Caco-2 (cell line): Measurements from ENCODE around the gene MORC2. TPM values are rescaled to one million over a fixed set of nuclear protein-coding genes. Genes with fewer than 3 reads are reported as not detected.

Source experiments
- BruUV-seq: library from RNA; stranded (reverse); fragments of 400-500 nt; replicated peaks from 2 replicates; lab custom pipeline; 2021; lab: Mats Ljungman, UMichigan
- CTCF ChIA-PET: fragments of 300-600 bp; sonication (Branson Sonifier 250); formaldehyde crosslinking; loops from one replicate; lab custom pipeline; 2022; ENCODE audit warnings: antibody characterized with exemption; lab: Charles Lee
- POLR2A ChIA-PET: fragments of 300-600 bp; sonication (Branson Sonifier 250); formaldehyde crosslinking; loops from one replicate; lab custom pipeline; 2022; ENCODE audit warnings: antibody characterized with exemption; lab: Charles Lee
- DNase-seq, 2 experiments: peaks; one replicate each; pipeline versions ENCODE4 v3.0.0 to v3.0.0-alpha.2; 2020 to 2022
- H3K27me3 ChIP-seq: replicated peaks from 2 replicates; pipeline ENCODE4 v1.6.0; 2011; ENCODE audit warnings: low read length; ENCODE audit not compliant: control insufficient read depth, insufficient read depth
- H3K36me3 ChIP-seq: 2 replicates; pipeline ENCODE4 v1.5.1; 2011; ENCODE audit warnings: low read length; ENCODE audit not compliant: control insufficient read depth, insufficient read depth
- H3K4me1 ChIP-seq: fragments of 250-450 bp; sonication (Bioruptor Pico); 2 replicates; pipeline ENCODE4 v1.5.1; 2020; ENCODE audit warnings: mild to moderate bottlenecking
- H3K4me3 ChIP-seq: 2 replicates; pipeline ENCODE4 v1.5.1; 2011; ENCODE audit warnings: low read depth, mild to moderate bottlenecking, control low read depth, low read length
- H3K9me3 ChIP-seq: fragments of 250-450 bp; sonication (Bioruptor Pico); 2 replicates; pipeline ENCODE4 v1.5.1; 2020; ENCODE audit warnings: mild to moderate bottlenecking, moderate library complexity
- H3K27ac Mint-ChIP-seq: one replicate; pipeline ENCODE4 v1.8.0; 2022; ENCODE audit warnings: mixed read lengths; ENCODE audit not compliant: unreplicated experiment
- H3K27me3 Mint-ChIP-seq: one replicate; pipeline ENCODE4 v1.8.0; 2022; ENCODE audit warnings: mixed read lengths; ENCODE audit not compliant: insufficient read depth, unreplicated experiment
- H3K36me3 Mint-ChIP-seq: one replicate; pipeline ENCODE4 v1.8.0; 2022; ENCODE audit warnings: mild to moderate bottlenecking, mixed read lengths; ENCODE audit not compliant: insufficient read depth, unreplicated experiment
- H3K4me1 Mint-ChIP-seq: one replicate; pipeline ENCODE4 v1.8.0; 2022; ENCODE audit warnings: low read depth, mixed read lengths; ENCODE audit not compliant: unreplicated experiment
- H3K4me3 Mint-ChIP-seq: one replicate; pipeline ENCODE4 v1.8.0; 2022; ENCODE audit warnings: mild to moderate bottlenecking, moderate library complexity, mixed read lengths; ENCODE audit not compliant: unreplicated experiment
- H3K9me3 Mint-ChIP-seq: one replicate; pipeline ENCODE4 v1.8.0; 2022; ENCODE audit warnings: mixed read lengths; ENCODE audit not compliant: unreplicated experiment
- CTCF ChIP-seq, 2 experiments: fragments of 200-600 bp in 1 of 2; IDR thresholded peaks; 1 replicate in 1 of 2; 2 replicates in 1 of 2; pipeline versions ENCODE4 v1.5.1 to v1.8.0; 2011 to 2022; ENCODE audit warnings: antibody characterized with exemption in 1 of 2, control low read depth in 1 of 2, inconsistent platforms in 1 of 2, low read depth in 1 of 2, low read length in 1 of 2, mild to moderate bottlenecking in 1 of 2, moderate library complexity in 1 of 2; ENCODE audit not compliant: insufficient read depth in 1 of 2, severe bottlenecking in 1 of 2, unreplicated experiment in 1 of 2
- intact Hi-C: fragments of 100-400 bp; cut with micrococcal nuclease; formaldehyde crosslinking; loops from one replicate; pipeline ENCODE4 v1.10.0; 2022; ENCODE audit not compliant: unreplicated experiment
- total RNA-seq: library from RNA; stranded (reverse); gene quantifications from 2 replicates; pipeline ENCODE4 v1.2.3, GENCODE V29; 2022

MORC2 gene
- total RNA-seq, 1 experiment from 2014 or later = 49.9 TPM

- POLR2A ChIA-PET = interaction anchor here (0.5 kb wide), 1 partner anchor 352 kb away, joined by 3 read pairs; no protein-coding TSS in a partner anchor
- H3K36me3 Mint-ChIP-seq = peaks cover 45% of the 10 kb centered on the region
- H3K27ac Mint-ChIP-seq = no peak overlapping the region
- intact Hi-C loops = no loop called here
- Histone ChIP-seq H3K27me3 (no peaks in the 10 kb centered on the region), H3K4me1 (no peaks in the 10 kb centered on the region), H3K9me3 (no peaks in the 10 kb centered on the region), H3K4me3 (no peak overlapping the region), H3K36me3 (peaks cover 11% of the 10 kb centered on the region)
- no peak for DNase-seq
- TF ChIP-seq CTCF (IDR thresholded peaks at IDR 0.05; ENCODE audit: insufficient read depth in 1 of 2, low read depth in 1 of 2, low read length in 1 of 2, severe bottlenecking in 1 of 2, unreplicated experiment in 1 of 2) = no peak
- no peaks in the 10 kb centered on the region for H3K27me3 Mint-ChIP-seq
- H3K4me3 Mint-ChIP-seq = no peak overlapping the region
- H3K4me1 Mint-ChIP-seq = no peaks in the 10 kb centered on the region
- CTCF ChIA-PET = interaction anchor here (1.0 to 1.4 kb wide), 3 partner anchors 201 to 203 kb away, joined by 3 read pairs; no protein-coding TSS in a partner anchor
- no peaks in the 10 kb centered on the region for H3K9me3 Mint-ChIP-seq
- BruUV-seq = no TSS peak
Measured at GRCh38 chr22:30947173-30947815, 21.3 kb downstream of the MORC2 start.

- POLR2A ChIA-PET = no interaction called here
- peaks cover 15% of the 10 kb centered on the region for H3K36me3 ChIP-seq
Measured at GRCh38 chr22:30946354-30946753, 22.2 kb downstream of the MORC2 start.

GRCh38 chr22:30945653-30946052 is 22.9 kb downstream of the MORC2 start:
- Histone ChIP-seq H3K27me3 (no peaks in the 10 kb centered on the region), H3K4me1 (no peaks in the 10 kb centered on the region), H3K4me3 (no peak overlapping the region), H3K36me3 (peaks cover 15% of the 10 kb centered on the region), H3K9me3 (no peaks in the 10 kb centered on the region)
- H3K4me3 Mint-ChIP-seq = no peak overlapping the region
- H3K4me1 Mint-ChIP-seq = no peaks in the 10 kb centered on the region
- H3K27ac Mint-ChIP-seq = no peak overlapping the region
- H3K36me3 Mint-ChIP-seq = peaks cover 47% of the 10 kb centered on the region
- no peak for TF ChIP-seq CTCF (IDR thresholded peaks at IDR 0.05; ENCODE audit: insufficient read depth in 1 of 2, low read depth in 1 of 2, low read length in 1 of 2, severe bottlenecking in 1 of 2, unreplicated experiment in 1 of 2)
- intact Hi-C loops = no loop called here
- ChIA-PET CTCF (interaction anchor here (0.6 to 1.1 kb wide), 2 partner anchors 23 to 96 kb away, joined by 3 to 11 read pairs; partner anchors contain the start of gene MORC2), POLR2A (no interaction called here)
- DNase-seq = no peak
- H3K9me3 Mint-ChIP-seq = no peaks in the 10 kb centered on the region
- no TSS peak for BruUV-seq
- H3K27me3 Mint-ChIP-seq = no peaks in the 10 kb centered on the region

More at GRCh38 chr22:30946354-30946753, 22.2 kb downstream of the MORC2 start:
- no TSS peak for BruUV-seq
- H3K9me3 Mint-ChIP-seq = no peaks in the 10 kb centered on the region
- no peaks in the 10 kb centered on the region for H3K4me1 Mint-ChIP-seq
- no peak for TF ChIP-seq CTCF (IDR thresholded peaks at IDR 0.05; ENCODE audit: insufficient read depth in 1 of 2, low read depth in 1 of 2, low read length in 1 of 2, severe bottlenecking in 1 of 2, unreplicated experiment in 1 of 2)
- Histone ChIP-seq H3K27me3 (no peaks in the 10 kb centered on the region), H3K9me3 (no peaks in the 10 kb centered on the region), H3K4me3 (no peak overlapping the region), H3K4me1 (no peaks in the 10 kb centered on the region)
- H3K36me3 Mint-ChIP-seq = peaks cover 47% of the 10 kb centered on the region
- intact Hi-C loops = no loop called here
- no peak overlapping the region for H3K4me3 Mint-ChIP-seq
- CTCF ChIA-PET = interaction anchor here (1.0 to 1.4 kb wide), 4 partner anchors 22 to 204 kb away, joined by 3 read pairs; partner anchors contain the start of gene MORC2
- DNase-seq = no peak
- no peaks in the 10 kb centered on the region for H3K27me3 Mint-ChIP-seq
- H3K27ac Mint-ChIP-seq = no peak overlapping the region
